HUES64 (cell line): ENCODE results near the gene BICD2.

Source experiments
- H3K27ac ChIP-seq: 2 replicates; pipeline ENCODE4 v1.7.0; 2013; ENCODE audit warnings: low read depth, low read length, inconsistent platforms
- H3K27me3 ChIP-seq: 2 replicates; pipeline ENCODE4 v1.6.1; 2013; ENCODE audit warnings: mild to moderate bottlenecking, low read length; ENCODE audit not compliant: insufficient read depth
- H3K36me3 ChIP-seq: 2 replicates; pipeline ENCODE4 v1.6.1; 2013; ENCODE audit warnings: mild to moderate bottlenecking, low read length; ENCODE audit not compliant: insufficient read depth
- H3K4me1 ChIP-seq: 2 replicates; pipeline ENCODE4 v1.6.1; 2013; ENCODE audit warnings: mild to moderate bottlenecking, low read length, moderate library complexity; ENCODE audit not compliant: insufficient read depth
- H3K4me3 ChIP-seq: 2 replicates; pipeline ENCODE4 v1.5.1; 2013; ENCODE audit warnings: mild to moderate bottlenecking, low read length, moderate library complexity
- H3K9ac ChIP-seq: 2 replicates; pipeline ENCODE4 v1.6.1; 2013; ENCODE audit warnings: mild to moderate bottlenecking, low read depth, low read length
- H3K9me3 ChIP-seq: 2 replicates; pipeline ENCODE4 v1.6.1; 2013; ENCODE audit warnings: low read depth, low read length; ENCODE audit not compliant: insufficient read depth
- WGBS: fragments of 150-250, 120-280 bp; methylation state at CpG from one replicate; pipeline ENCODE4 v1.1.7; 2013; ENCODE audit warnings: missing lambda C conversion rate; 5-methylcytosine and 5-hydroxymethylcytosine counted together

The BICD2 gene

DNA sequence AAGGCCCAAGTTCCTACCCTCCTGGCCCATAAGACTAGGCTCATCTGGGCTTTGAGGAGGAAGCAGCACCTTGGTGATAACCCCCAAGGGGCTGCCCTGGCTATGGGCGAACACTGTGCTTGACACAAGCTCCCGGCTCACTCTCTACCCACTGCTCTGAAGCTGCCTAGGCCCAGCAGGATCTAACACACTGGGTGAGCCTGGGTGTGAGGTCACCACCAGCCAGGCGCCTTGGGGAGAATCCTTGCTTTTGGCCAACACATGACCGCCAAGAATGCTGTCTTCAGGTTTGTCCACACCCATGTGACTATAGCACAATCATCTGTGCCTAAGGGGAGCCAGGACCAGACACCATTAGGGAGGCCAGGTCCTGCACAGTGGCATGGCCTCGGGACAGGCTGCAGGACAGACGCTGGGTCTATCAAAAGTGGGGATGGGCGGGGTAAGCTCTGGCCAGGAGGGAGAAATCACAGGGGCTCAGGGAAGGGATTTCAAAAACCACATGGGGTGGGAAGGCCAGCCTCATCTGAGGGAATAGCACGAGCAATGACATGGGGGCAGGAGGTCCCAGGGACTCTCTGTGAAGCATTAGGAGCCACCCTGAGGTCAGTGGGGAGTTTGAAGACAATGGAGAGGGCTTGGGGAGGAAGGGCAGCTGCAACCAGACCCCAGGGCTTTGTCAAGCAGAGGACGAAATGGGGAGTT is 29.6 kb downstream of the BICD2 start:
- Histone ChIP-seq H3K9ac (no peak overlapping the region), H3K4me3 (no peak overlapping the region), H3K9me3 (no peaks in the 10 kb centered on the region), H3K27ac (no peak overlapping the region), H3K4me1 (peaks cover 5% of the 10 kb centered on the region; the same call in 1 of the 2 replicates), H3K27me3 (no peaks in the 10 kb centered on the region), H3K36me3 (no peaks in the 10 kb centered on the region)
- 91% methylated on average over 9 of the region's 9 CpGs for WGBS

DNA sequence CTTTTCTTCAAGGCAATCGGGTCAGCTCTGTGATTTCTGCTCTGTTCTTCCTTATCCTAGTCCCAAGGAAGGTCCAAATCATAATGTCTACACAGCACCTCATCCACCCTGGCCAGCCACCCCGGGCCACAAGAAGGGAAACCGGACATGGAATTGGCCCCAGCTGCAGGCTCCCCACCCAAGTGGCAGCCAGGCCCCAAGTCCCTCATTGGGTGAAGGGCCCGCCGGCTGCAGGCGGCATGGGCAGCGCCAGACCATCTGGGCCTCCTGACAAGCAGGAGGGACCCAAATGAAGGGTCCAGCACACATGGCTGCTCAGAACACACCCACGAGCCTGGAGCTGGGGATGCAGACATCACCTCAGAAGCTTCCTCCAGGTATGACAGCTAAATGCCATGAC is 33.7 kb downstream of the BICD2 start:
- Histone ChIP-seq H3K4me3 (no peak overlapping the region), H3K9me3 (no peaks in the 10 kb centered on the region), H3K27ac (no peak overlapping the region), H3K36me3 (peaks cover 21% of the 10 kb centered on the region), H3K27me3 (no peaks in the 10 kb centered on the region), H3K9ac (no peak overlapping the region), H3K4me1 (no peaks in the 10 kb centered on the region)
- WGBS, result 95% methylated on average over 8 of the region's 8 CpGs

DNA sequence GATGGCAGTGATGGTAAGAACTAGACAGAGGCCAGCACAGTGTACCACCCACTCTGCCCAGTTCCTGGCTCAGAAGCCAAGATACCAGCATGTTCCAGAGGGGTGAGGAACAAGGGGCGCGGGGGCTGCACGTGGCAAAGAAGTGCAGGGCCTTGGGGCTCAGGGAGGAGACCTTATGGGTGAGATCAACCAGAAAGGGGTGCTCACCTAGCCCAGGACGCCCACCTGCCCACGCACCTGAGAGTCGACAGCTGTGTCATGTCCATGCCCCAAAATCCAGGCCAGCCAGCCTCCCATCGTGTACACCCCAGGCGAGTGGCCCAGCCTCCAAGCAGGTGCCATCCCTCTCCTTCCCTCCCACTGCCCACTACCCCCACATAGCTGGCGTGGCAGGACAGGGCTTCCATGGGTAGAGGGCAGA is 34.9 kb downstream of the BICD2 start:
- no peaks in the 10 kb centered on the region for H3K9me3 ChIP-seq
- no peaks in the 10 kb centered on the region for H3K4me1 ChIP-seq
- 89% methylated on average over 9 of the region's 9 CpGs for WGBS
- no peak overlapping the region for H3K4me3 ChIP-seq
- peaks cover 22% of the 10 kb centered on the region for H3K36me3 ChIP-seq
- H3K27ac ChIP-seq, result no peak overlapping the region
- H3K27me3 ChIP-seq, result no peaks in the 10 kb centered on the region
- no peak overlapping the region for H3K9ac ChIP-seq

DNA sequence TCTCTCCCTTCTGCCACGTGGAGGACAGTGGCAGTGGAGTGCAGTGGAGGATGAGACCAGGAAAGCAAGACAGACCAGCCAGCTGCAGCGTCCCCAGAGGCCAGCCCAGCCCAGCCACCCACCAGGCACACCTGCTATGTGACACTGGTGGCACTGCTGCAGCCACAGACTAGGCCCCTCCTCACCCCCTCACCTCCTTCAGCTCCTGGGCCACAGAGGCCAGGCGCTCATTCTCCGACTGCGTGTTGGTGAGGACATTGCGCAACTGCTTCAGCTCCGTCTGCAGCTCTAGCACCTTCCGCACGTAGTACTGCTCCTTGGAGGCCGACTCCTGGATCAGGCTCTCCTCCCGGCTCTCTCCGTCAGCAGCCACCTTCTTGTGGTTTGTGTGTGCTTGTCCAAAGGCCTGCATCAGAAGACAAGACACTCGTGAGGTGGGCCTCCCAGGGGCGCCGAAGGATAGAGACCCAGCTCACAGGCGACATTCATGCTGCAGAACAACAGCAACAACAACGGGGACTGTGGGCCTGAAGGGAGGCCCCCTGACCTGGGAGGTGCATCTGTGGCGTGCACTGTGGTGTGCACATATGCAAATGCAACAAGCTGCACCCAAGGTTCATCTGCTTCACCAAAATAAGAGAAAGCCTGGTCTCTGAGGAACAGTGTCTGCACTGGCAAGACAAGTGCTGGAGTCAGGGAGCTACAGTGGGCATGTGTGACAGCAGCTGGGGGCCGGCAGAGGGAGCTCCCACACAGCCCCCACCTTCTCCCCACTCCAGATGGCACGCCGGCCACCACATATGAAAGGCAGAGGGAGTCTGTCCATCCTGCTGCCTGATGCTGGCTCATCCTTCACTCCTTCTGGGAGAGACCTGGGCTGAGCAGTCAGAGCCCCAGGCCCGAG is 35.5 kb downstream of the BICD2 start:
- H3K4me1 ChIP-seq, result no peaks in the 10 kb centered on the region
- WGBS, result 91% methylated on average over 22 of the region's 22 CpGs
- H3K9ac ChIP-seq, result no peak overlapping the region

DNA sequence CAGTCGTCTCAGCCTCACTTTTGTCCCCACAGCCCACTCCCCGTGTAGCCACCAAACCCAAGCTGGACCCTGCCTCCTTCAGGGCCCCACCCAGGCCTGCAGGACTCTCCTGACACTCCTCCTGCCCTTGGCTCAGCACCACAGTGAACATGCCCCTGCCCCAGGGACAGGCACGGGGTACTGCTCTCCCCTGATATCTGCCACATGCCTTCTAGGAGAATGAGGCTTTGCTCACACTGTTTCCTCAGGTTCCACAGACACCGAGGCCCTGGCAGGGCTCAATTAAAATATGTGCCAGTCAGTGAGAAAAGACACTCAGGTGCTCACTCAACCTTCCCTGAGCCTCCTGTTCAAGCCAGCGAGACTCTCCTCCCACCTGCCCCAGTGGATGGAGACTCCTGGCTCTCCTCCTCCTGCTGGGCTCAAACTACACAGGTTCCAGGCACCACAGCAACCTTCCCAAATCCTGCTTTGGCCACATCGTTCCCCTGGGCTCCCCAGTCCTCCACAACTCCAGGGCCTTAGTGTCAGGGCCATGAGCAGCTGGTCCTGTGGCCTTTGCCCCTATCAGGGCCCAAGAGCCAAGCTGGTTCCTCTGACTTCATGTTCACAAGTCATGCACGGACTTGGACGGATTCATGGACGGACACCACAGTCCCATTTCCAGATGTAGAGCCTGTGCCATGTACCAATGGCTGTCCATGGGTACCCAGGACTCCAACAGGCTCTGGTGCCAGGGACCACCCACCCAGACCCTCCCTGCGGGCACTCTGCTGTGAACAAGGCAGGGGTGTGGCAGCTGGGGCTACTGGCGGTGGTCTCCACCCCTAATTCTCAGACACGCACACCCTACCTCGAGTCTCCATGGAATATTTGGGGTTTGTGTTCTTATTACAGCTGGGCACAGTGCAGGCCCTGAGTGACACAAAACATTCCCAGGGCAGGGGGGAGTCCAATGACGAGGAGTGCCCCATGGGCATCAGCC is 36.6 kb downstream of the BICD2 start:
- Histone ChIP-seq H3K27ac (no peak overlapping the region), H3K4me1 (no peaks in the 10 kb centered on the region), H3K9ac (no peak overlapping the region; the same call in 1 of the 2 replicates), H3K36me3 (peaks cover 22% of the 10 kb centered on the region), H3K27me3 (no peaks in the 10 kb centered on the region), H3K4me3 (no peak overlapping the region), H3K9me3 (no peaks in the 10 kb centered on the region)
- 97% methylated on average over 14 of the region's 14 CpGs for WGBS

More for the DNA sequence above, 35.5 kb downstream of the BICD2 start:
- no peaks in the 10 kb centered on the region for H3K27me3 ChIP-seq
- H3K4me3 ChIP-seq, result no peak overlapping the region
- H3K9me3 ChIP-seq, result no peaks in the 10 kb centered on the region
- peaks cover 22% of the 10 kb centered on the region for H3K36me3 ChIP-seq
- no peak overlapping the region for H3K27ac ChIP-seq

DNA sequence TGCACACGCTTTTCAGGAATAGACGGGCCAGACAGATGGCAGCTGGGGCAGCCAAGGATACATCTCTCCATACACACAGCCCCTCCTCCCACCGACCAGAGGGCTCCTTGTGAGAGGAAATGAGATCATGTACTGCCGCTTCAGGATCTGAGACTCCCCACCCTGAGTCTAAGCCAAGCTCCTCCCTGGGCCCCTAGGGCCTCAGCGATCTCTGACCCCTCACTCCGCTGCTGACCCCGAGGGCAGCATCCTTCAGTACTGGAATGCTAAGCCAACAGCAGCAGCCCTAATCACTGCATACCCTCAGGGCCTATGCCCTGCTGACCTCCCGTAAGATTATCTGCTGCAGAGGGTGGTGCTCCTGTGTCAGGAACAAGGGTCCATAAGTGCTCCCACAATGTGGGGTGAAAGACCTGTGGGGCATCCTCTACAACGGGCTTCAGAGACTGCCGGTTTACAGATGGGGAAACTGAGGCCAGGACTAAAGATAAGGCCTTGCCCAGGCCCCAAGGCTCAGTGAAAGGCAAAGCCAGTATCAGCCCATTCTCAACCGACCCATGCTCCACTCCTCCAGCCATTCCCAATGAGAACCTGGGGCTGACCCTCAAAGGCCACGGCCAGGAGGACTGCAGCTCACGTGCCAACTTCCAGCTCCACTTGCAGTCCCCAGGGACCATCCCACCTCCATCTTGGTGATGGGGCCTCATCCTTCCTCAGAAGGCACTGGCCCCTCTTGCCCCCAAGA is 37.5 kb downstream of the BICD2 start:
- Histone ChIP-seq H3K36me3 (peaks cover 29% of the 10 kb centered on the region), H3K4me1 (no peaks in the 10 kb centered on the region), H3K9ac (no peak overlapping the region), H3K27ac (no peak overlapping the region), H3K4me3 (no peak overlapping the region), H3K27me3 (no peaks in the 10 kb centered on the region), H3K9me3 (no peaks in the 10 kb centered on the region)
- 88% methylated on average over 13 of the region's 13 CpGs for WGBS

DNA sequence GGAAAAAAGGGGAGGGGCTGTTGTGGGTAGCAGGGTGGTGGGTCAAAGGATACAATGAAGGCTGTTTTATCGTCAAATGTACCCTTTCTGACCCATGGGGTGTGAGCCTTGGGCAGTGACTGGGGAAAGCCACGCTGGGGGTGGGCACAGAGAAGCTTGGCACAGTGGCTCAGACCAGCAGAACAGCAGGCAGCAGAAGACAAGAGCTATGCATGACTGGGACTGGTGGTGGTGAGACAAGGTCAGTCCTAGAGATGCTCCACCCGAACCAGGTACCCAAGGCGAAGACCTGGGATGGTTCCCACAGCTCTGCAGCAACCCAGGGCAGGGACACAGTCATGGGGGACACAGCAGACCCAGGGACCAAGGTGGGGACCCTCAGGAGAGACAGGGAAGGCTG is 38.3 kb downstream of the BICD2 start:
- Histone ChIP-seq H3K9me3 (no peaks in the 10 kb centered on the region), H3K4me1 (no peaks in the 10 kb centered on the region), H3K36me3 (peaks cover 37% of the 10 kb centered on the region), H3K27me3 (no peaks in the 10 kb centered on the region), H3K4me3 (no peak overlapping the region), H3K27ac (no peak overlapping the region), H3K9ac (no peak overlapping the region)
- 94% methylated on average over 4 of the region's 4 CpGs for WGBS

DNA sequence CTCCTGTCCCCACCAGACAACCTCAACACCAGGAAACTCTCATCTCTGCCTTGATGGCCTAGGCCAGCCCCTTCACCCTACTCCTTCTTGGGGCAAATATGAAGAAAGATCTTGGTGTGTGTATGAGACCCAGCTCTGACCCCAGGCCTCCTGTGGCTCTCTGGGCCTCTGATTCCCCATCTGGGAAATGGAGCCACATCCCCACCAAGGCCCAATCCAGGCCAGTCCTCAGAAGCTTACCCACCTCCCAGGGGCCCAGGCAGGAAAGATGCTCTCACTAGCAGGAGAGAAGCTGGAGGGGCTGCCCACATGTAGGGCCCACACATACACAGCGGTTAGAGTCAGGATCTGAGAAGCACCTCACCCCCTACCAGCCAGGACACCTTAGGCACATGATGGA is 38.9 kb downstream of the BICD2 start:
- peaks cover 42% of the 10 kb centered on the region for H3K36me3 ChIP-seq
- H3K9ac ChIP-seq, result no peak overlapping the region
- no peaks in the 10 kb centered on the region for H3K27me3 ChIP-seq
- 100% methylated on average over 1 of the region's 1 CpG for WGBS
- no peaks in the 10 kb centered on the region for H3K9me3 ChIP-seq
- no peaks in the 10 kb centered on the region for H3K4me1 ChIP-seq
- H3K27ac ChIP-seq, result no peak overlapping the region
- H3K4me3 ChIP-seq, result no peak overlapping the region

DNA sequence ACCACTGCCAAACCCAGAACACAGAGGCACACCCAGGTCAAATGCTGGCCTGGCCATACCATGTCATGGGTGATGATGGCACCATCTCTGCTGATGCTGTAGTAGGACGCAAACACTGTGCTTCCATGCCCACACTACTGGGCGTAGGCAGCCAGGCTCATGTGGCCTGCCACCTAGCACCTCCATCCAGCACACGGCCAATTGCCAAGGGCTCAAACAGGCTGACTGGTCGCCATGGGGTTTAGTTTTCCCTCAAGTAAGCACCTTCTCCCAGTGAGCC is 39.4 kb downstream of the BICD2 start:
- Histone ChIP-seq H3K4me1 (no peaks in the 10 kb centered on the region), H3K9me3 (no peaks in the 10 kb centered on the region), H3K27me3 (no peaks in the 10 kb centered on the region), H3K27ac (no peak overlapping the region), H3K36me3 (peaks cover 48% of the 10 kb centered on the region), H3K4me3 (no peak overlapping the region), H3K9ac (no peak overlapping the region)
- WGBS, result 95% methylated on average over 4 of the region's 4 CpGs

DNA sequence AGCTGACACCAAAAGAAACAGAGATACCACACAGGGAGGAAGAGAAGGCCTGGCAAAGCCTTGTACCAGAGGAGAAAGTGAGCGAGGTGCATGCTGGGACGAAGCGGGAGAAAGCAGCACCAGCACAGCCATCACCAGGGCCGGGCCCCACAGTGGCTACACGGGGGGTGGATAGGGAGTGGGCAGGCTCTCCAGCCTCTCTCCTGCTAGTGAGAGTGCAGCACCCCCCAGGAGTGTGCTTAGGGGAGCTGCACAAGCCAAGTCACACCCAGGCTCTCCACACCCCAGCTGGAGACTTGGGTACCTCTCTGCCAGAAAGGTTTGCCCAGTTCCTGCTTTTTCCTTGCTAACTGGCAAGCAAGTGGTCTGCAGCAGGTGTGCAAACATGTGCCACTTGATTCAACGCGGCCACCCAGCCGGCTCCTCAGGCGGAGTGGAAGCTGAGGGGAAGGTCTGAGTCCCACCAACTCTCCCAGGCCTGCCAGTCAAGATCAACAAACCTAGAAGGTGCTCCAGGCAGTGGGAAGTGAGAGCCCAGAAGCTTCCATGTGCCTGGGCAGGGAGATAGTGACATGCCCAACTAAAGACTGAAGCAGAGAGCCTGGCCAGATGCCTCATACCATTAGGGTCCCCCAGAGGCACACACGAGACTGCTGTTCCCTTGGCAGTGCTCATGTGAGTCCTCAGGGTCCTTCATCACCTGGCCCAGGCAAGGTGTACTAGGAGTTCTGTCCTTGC is 39.9 kb downstream of the BICD2 start:
- Histone ChIP-seq H3K27ac (no peak overlapping the region), H3K27me3 (no peaks in the 10 kb centered on the region), H3K36me3 (peaks cover 53% of the 10 kb centered on the region), H3K4me3 (no peak overlapping the region), H3K9me3 (no peaks in the 10 kb centered on the region), H3K4me1 (no peaks in the 10 kb centered on the region), H3K9ac (no peak overlapping the region)
- 92% methylated on average over 10 of the region's 10 CpGs for WGBS
